IPS-15b (cell line): ENCODE results near the gene VEPH1.

Experiments used
- H3K27me3 ChIP-seq: one replicate; pipeline ENCODE4 v1.6.1; 2013; ENCODE audit warnings: low read length; ENCODE audit not compliant: control insufficient read depth, insufficient read depth
- H3K36me3 ChIP-seq: one replicate; pipeline ENCODE4 v1.6.1; 2013; ENCODE audit warnings: low read length; ENCODE audit not compliant: control insufficient read depth, insufficient read depth
- H3K4me1 ChIP-seq: one replicate; pipeline ENCODE4 v1.6.1; 2013; ENCODE audit warnings: mild to moderate bottlenecking, low read length; ENCODE audit not compliant: control insufficient read depth, insufficient read depth
- H3K4me3 ChIP-seq: one replicate; pipeline ENCODE4 v1.5.1; 2013; ENCODE audit warnings: low read depth, low read length
- H3K9ac ChIP-seq: one replicate; pipeline ENCODE4 v1.6.1; 2013; ENCODE audit warnings: low read depth, mild to moderate bottlenecking, low read length
- H3K9me3 ChIP-seq: one replicate; pipeline ENCODE4 v1.6.1; 2013; ENCODE audit warnings: mild to moderate bottlenecking, low read length; ENCODE audit not compliant: control insufficient read depth, insufficient read depth

Gene VEPH1

GRCh38 chr3:157518881-157519280 is 15.7 kb upstream of the VEPH1 start:
- H3K36me3 ChIP-seq = no peaks in the 10 kb centered on the region
- H3K9ac ChIP-seq = no peak overlapping the region
- no peaks in the 10 kb centered on the region for H3K9me3 ChIP-seq
- H3K4me3 ChIP-seq = no peak overlapping the region
- H3K4me1 ChIP-seq = no peaks in the 10 kb centered on the region
- H3K27me3 ChIP-seq = no peaks in the 10 kb centered on the region

- Histone ChIP-seq H3K4me1 (no peaks in the 10 kb centered on the region), H3K27me3 (no peaks in the 10 kb centered on the region), H3K36me3 (no peaks in the 10 kb centered on the region), H3K9ac (no peak overlapping the region), H3K4me3 (no peak overlapping the region), H3K9me3 (no peaks in the 10 kb centered on the region)
These were observed 13.7 kb upstream of the VEPH1 start for GRCh38 chr3:157516928-157517327.

GRCh38 chr3:157515398-157515797 is 12.2 kb upstream of the VEPH1 start:
- Histone ChIP-seq H3K9me3 (no peaks in the 10 kb centered on the region), H3K27me3 (no peaks in the 10 kb centered on the region), H3K4me1 (no peaks in the 10 kb centered on the region), H3K9ac (no peak overlapping the region), H3K36me3 (no peaks in the 10 kb centered on the region), H3K4me3 (no peak overlapping the region)

GRCh38 chr3:157514371-157514895 is 11.2 kb upstream of the VEPH1 start:
- Histone ChIP-seq H3K9me3 (no peaks in the 10 kb centered on the region), H3K9ac (no peak overlapping the region), H3K4me3 (no peak overlapping the region), H3K27me3 (no peaks in the 10 kb centered on the region), H3K36me3 (no peaks in the 10 kb centered on the region), H3K4me1 (no peaks in the 10 kb centered on the region)

GRCh38 chr3:157513585-157513984 is 10.4 kb upstream of the VEPH1 start:
- Histone ChIP-seq H3K9me3 (no peaks in the 10 kb centered on the region), H3K4me1 (no peaks in the 10 kb centered on the region), H3K36me3 (no peaks in the 10 kb centered on the region), H3K27me3 (no peaks in the 10 kb centered on the region), H3K4me3 (no peak overlapping the region), H3K9ac (no peak overlapping the region)

- no peaks in the 10 kb centered on the region for H3K9me3 ChIP-seq
- no peaks in the 10 kb centered on the region for H3K27me3 ChIP-seq
- no peak overlapping the region for H3K9ac ChIP-seq
- no peaks in the 10 kb centered on the region for H3K36me3 ChIP-seq
- no peak overlapping the region for H3K4me3 ChIP-seq
- H3K4me1 ChIP-seq = no peaks in the 10 kb centered on the region
These were observed 9.3 kb upstream of the VEPH1 start for GRCh38 chr3:157512534-157512933.

- no peak overlapping the region for H3K4me3 ChIP-seq
- H3K27me3 ChIP-seq = no peaks in the 10 kb centered on the region
- no peaks in the 10 kb centered on the region for H3K9me3 ChIP-seq
- no peak overlapping the region for H3K9ac ChIP-seq
- H3K36me3 ChIP-seq = no peaks in the 10 kb centered on the region
- no peaks in the 10 kb centered on the region for H3K4me1 ChIP-seq
These were observed 5.2 kb upstream of the VEPH1 start for GRCh38 chr3:157508461-157508860.

GRCh38 chr3:157501863-157502262 is 1.4 kb downstream of the VEPH1 start:
- H3K4me3 ChIP-seq = no peak overlapping the region
- H3K4me1 ChIP-seq = peaks cover 9% of the 10 kb centered on the region
- no peaks in the 10 kb centered on the region for H3K36me3 ChIP-seq
- H3K27me3 ChIP-seq = peaks cover 12% of the 10 kb centered on the region
- H3K9me3 ChIP-seq = no peaks in the 10 kb centered on the region
- no peak overlapping the region for H3K9ac ChIP-seq

- Histone ChIP-seq H3K9ac (no peak overlapping the region), H3K4me3 (peak overlapping the region; percentile 64), H3K9me3 (no peaks in the 10 kb centered on the region), H3K27me3 (peaks cover 12% of the 10 kb centered on the region), H3K36me3 (no peaks in the 10 kb centered on the region), H3K4me1 (peaks cover 9% of the 10 kb centered on the region)
These were observed 3.0 kb downstream of the VEPH1 start for GRCh38 chr3:157500232-157500631.

- peaks cover 12% of the 10 kb centered on the region for H3K27me3 ChIP-seq
- H3K9ac ChIP-seq = peak overlapping the region; percentile 48
- H3K4me1 ChIP-seq = peaks cover 9% of the 10 kb centered on the region
- H3K36me3 ChIP-seq = no peaks in the 10 kb centered on the region
- no peaks in the 10 kb centered on the region for H3K9me3 ChIP-seq
- H3K4me3 ChIP-seq = peak overlapping the region; percentile 64
These were observed 3.8 kb downstream of the VEPH1 start for GRCh38 chr3:157499342-157499963.

GRCh38 chr3:157498371-157498770 is 4.8 kb downstream of the VEPH1 start:
- Histone ChIP-seq H3K4me3 (no peak overlapping the region), H3K36me3 (no peaks in the 10 kb centered on the region)

GRCh38 chr3:157495846-157496245 is 7.4 kb downstream of the VEPH1 start:
- Histone ChIP-seq H3K27me3 (peaks cover 12% of the 10 kb centered on the region), H3K4me3 (no peak overlapping the region), H3K9me3 (no peaks in the 10 kb centered on the region), H3K9ac (no peak overlapping the region), H3K36me3 (no peaks in the 10 kb centered on the region), H3K4me1 (peaks cover 9% of the 10 kb centered on the region)

More at GRCh38 chr3:157498371-157498770, 4.8 kb downstream of the VEPH1 start:
- no peak overlapping the region for H3K9ac ChIP-seq
- H3K4me1 ChIP-seq = peaks cover 9% of the 10 kb centered on the region
- peaks cover 12% of the 10 kb centered on the region for H3K27me3 ChIP-seq
- H3K9me3 ChIP-seq = no peaks in the 10 kb centered on the region
